Measurements from ENCODE around the gene RNF217. TPM values are rescaled to one million over a fixed set of nuclear protein-coding genes. Genes with fewer than 3 reads are reported as not detected.
A peak's percentile ranks its signal among the peaks of the same experiment; 100 is the strongest.

RNF217 gene
- total RNA-seq, 1 experiment from 2014 or later = 37.7 TPM

DNA sequence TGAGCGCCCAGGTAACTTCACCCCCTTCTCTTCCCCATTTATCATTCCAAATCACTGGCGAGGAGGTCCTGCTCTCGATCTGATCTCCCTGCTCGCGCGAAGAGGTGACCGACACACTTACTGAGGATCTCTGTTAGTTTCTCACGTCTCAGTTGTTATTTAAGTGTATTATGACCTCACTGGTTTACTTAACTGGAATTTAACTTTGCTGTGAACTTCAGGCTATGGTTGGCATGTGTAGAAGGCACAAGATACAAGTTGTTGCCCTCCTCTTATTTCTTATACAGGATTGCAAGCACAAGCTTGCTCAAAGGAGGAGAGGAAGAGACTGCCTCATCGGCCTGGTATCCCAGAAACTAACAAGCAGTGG is 1.2 kb downstream of the RNF217 start:
- BruUV-seq (replicated peaks) = no TSS peak
- H3K4me1 ChIP-seq (ENCODE audit: control insufficient read depth, insufficient read depth, low read length) = peaks cover 39% of the 10 kb centered on the region
- ATAC-seq = peak; percentile 10

DNA sequence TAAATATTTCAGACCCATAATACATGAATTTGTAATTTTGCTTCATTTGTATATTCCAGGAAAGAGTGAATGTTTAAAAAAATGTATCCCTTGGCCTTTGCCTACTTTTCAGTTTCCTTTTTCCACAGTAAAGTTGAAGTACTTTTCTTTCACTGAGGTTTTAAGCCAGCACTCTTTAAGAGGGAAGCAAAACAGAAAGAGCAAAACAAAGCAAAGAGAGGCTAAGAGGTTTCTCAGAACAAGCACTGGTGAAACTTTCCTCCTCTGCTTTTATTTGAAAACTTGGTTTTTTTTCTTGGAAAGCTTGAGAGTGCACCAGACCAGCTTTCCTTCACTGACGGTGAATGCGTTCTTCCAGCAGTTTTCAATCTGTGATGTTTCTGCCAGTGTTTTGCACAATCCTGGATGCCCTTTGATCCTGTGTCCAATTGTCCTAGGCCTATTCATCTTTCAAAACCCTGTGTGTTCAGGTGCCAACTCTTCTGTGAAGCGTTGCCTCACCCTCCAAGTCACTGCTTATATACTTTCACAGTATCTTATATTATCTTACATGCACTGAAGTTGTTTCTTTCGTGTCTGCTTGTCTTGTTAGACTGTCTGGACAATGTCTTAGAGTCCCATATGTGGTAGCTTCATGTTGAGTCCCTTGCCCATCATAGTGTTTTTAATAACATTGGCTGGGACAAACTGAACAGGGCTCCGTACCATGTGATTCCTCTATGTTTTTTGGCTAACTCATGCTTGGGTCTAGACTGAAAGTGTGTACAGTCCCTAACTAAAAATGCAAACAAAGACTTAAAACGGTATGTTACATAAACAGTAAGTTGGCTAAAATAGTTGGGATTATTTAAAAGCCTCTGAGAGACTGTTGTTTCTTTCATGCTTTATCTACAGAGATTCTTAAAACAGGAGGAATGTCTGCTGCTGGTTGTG is 1.9 kb downstream of the RNF217 start:
- ATAC-seq (no peak), DNase-seq (ENCODE audit: low read depth, low spot score) (no peak)
- no TSS peak for BruUV-seq (replicated peaks)
- H3K4me1 ChIP-seq (ENCODE audit: control insufficient read depth, insufficient read depth, low read length) = peaks cover 39% of the 10 kb centered on the region
- CTCF ChIA-PET = no interaction called here
- intact Hi-C loops (cut with micrococcal nuclease; ENCODE audit: unreplicated experiment) (loop anchor here (5.0 to 10.0 kb wide), 2 partner anchors 92 to 151 kb away; no protein-coding TSS in a partner anchor), in situ Hi-C loops (cut with HindIII; ENCODE audit: low pct_unique_long_range_greater_than_20kb, low sequenced_read_pairs) (no loop called here)
- H3K36me3 ChIP-seq (ENCODE audit: control insufficient read depth, insufficient read depth, low read length) = 0 out of 2 replicates have a peak, but pooled peaks cover 3% of the 10 kb centered on the region
- POLR2A ChIA-PET = no interaction called here
- H3K9me3 ChIP-seq (ENCODE audit: control insufficient read depth, insufficient read depth, low read depth, low read length) = no peaks in the 10 kb centered on the region
- 0 out of 2 replicates have a peak, but pooled peaks have one; percentile 32 for TF ChIP-seq SIN3A (IDR thresholded peaks at IDR 0.05; ENCODE audit: borderline replicate concordance, insufficient read depth, low read depth, low read length)
- peak; percentile 82 for TF ChIP-seq TCF7L2 (IDR thresholded peaks at IDR 0.05; ENCODE audit: low read depth, low read length)
- TF ChIP-seq, protein P1, sequence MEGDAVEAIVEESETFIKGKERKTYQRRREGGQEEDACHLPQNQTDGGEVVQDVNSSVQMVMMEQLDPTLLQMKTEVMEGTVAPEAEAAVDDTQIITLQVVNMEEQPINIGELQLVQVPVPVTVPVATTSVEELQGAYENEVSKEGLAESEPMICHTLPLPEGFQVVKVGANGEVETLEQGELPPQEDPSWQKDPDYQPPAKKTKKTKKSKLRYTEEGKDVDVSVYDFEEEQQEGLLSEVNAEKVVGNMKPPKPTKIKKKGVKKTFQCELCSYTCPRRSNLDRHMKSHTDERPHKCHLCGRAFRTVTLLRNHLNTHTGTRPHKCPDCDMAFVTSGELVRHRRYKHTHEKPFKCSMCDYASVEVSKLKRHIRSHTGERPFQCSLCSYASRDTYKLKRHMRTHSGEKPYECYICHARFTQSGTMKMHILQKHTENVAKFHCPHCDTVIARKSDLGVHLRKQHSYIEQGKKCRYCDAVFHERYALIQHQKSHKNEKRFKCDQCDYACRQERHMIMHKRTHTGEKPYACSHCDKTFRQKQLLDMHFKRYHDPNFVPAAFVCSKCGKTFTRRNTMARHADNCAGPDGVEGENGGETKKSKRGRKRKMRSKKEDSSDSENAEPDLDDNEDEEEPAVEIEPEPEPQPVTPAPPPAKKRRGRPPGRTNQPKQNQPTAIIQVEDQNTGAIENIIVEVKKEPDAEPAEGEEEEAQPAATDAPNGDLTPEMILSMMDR (IDR thresholded peaks at IDR 0.05) = no peak
- H3K27ac ChIP-seq (ENCODE audit: low read length) = peak overlapping the region; percentile 86
- no peaks in the 10 kb centered on the region for H3K27me3 ChIP-seq (ENCODE audit: control insufficient read depth, insufficient read depth, low read length)
- peak overlapping the region; percentile 69 for H3K4me3 ChIP-seq (ENCODE audit: low read depth in 2 of 2, low read length in 2 of 2)

More for the DNA sequence above, 1.2 kb downstream of the RNF217 start:
- no peaks in the 10 kb centered on the region for H3K27me3 ChIP-seq (ENCODE audit: control insufficient read depth, insufficient read depth, low read length)
- peak overlapping the region; percentile 86 for H3K27ac ChIP-seq (ENCODE audit: low read length)
- intact Hi-C loops (cut with micrococcal nuclease; ENCODE audit: unreplicated experiment) (loop anchor here (5.0 to 10.0 kb wide), 2 partner anchors 91 to 151 kb away; no protein-coding TSS in a partner anchor), in situ Hi-C loops (cut with HindIII; ENCODE audit: low pct_unique_long_range_greater_than_20kb, low sequenced_read_pairs) (no loop called here)
- 0 out of 2 replicates have a peak, but pooled peaks cover 3% of the 10 kb centered on the region for H3K36me3 ChIP-seq (ENCODE audit: control insufficient read depth, insufficient read depth, low read length)
- no peak for DNase-seq (ENCODE audit: low read depth, low spot score)
- ChIA-PET CTCF (no interaction called here), POLR2A (no interaction called here)
- TF ChIP-seq, protein P2, sequence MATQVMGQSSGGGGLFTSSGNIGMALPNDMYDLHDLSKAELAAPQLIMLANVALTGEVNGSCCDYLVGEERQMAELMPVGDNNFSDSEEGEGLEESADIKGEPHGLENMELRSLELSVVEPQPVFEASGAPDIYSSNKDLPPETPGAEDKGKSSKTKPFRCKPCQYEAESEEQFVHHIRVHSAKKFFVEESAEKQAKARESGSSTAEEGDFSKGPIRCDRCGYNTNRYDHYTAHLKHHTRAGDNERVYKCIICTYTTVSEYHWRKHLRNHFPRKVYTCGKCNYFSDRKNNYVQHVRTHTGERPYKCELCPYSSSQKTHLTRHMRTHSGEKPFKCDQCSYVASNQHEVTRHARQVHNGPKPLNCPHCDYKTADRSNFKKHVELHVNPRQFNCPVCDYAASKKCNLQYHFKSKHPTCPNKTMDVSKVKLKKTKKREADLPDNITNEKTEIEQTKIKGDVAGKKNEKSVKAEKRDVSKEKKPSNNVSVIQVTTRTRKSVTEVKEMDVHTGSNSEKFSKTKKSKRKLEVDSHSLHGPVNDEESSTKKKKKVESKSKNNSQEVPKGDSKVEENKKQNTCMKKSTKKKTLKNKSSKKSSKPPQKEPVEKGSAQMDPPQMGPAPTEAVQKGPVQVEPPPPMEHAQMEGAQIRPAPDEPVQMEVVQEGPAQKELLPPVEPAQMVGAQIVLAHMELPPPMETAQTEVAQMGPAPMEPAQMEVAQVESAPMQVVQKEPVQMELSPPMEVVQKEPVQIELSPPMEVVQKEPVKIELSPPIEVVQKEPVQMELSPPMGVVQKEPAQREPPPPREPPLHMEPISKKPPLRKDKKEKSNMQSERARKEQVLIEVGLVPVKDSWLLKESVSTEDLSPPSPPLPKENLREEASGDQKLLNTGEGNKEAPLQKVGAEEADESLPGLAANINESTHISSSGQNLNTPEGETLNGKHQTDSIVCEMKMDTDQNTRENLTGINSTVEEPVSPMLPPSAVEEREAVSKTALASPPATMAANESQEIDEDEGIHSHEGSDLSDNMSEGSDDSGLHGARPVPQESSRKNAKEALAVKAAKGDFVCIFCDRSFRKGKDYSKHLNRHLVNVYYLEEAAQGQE (IDR thresholded peaks at IDR 0.05; ENCODE audit: insufficient read depth in 1 of 2, low read depth in 2 of 2, low read length in 1 of 2) = no peak
- TF ChIP-seq SIN3A (IDR thresholded peaks at IDR 0.05; ENCODE audit: borderline replicate concordance, insufficient read depth, low read depth, low read length) = no peak
- TF ChIP-seq, protein P1 (IDR thresholded peaks at IDR 0.05) = no peak
- H3K4me3 ChIP-seq (ENCODE audit: low read depth in 2 of 2, low read length in 2 of 2) = peak overlapping the region; percentile 69
- H3K9me3 ChIP-seq (ENCODE audit: control insufficient read depth, insufficient read depth, low read depth, low read length) = no peaks in the 10 kb centered on the region
